ELR (cell line): ENCODE data around the gene IFIT1.
"Not testable (repeated sequence)": the region's sequence is repeated elsewhere in the genome, so short reads cannot be mapped to it uniquely, and the experiment has no call there.

Experiments used
- DNase-seq: peaks from one replicate; pipeline ENCODE4 v3.0.0-alpha.2; 2015; ENCODE audit warnings: low read depth

Gene IFIT1

GRCh38 chr10:89403043-89403442 is 10.6 kb downstream of the IFIT1 start:
- DNase-seq: no peak

DNA sequence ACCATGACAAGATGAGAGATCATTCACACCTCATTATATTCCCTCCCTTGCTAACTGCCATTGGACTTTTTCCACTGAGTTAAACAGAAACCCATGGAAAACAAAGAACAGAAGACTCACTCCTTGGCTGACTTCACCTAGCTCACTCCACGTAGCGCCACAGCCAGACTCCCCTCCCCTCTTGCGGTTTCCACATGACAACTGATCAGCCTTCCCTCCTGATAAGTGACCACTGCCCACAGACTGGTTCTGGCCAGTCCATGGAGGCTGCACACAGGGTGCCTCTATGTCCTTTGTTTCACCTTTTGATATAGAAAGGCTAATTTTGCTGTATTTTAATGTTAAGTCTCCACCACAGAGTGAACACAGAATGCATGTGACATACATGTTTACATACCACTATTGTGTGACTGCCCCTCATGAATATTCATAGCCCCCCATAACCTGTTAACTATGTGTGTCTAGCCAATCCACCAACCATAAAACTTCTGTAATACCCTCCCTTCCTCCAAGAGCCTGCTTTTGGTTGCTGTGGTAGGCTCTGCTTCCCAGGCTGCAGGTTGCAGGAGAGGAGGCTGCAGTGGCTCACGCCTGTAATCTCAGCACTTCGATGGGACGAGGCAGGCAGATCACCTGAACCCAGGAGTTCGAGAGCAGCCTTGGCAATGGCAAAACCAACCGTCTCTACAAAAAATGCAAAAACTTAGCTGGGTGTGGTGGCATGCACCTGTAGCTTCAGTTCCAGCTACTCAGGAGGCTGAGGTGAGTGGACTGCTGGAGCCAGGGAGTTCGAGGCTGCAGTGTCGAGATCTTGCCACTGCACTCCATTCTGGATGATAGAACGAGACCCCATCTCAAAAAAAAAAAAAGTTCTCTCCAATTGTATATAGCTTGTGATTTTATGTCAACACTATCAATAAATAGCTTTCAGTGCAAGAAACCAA is 12.0 kb downstream of the IFIT1 start:
- no peak for DNase-seq

DNA sequence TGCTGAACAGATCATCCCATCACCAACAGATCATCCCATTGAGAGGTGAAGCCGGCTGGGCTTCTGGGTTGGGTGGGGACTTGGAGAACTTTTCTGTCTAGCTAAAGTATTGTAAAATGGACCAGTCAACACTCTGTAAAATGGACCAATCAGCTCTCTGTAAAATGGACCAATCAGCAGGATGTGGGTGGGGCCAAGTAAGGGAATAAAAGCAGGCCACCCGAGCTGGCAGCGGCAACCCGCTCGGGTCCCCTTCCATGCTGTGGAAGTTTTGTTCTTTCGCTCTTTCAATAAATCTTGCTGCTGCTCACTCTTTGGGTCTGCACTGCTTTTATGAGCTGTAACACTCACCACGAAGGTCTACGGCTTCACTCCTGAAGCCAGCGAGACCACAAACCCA is 13.8 kb downstream of the IFIT1 start:
- not testable (repeated sequence) for DNase-seq

- DNase-seq: not testable (repeated sequence)
Observed at GRCh38 chr10:89407792-89408191, 15.4 kb downstream of the IFIT1 start.

DNA sequence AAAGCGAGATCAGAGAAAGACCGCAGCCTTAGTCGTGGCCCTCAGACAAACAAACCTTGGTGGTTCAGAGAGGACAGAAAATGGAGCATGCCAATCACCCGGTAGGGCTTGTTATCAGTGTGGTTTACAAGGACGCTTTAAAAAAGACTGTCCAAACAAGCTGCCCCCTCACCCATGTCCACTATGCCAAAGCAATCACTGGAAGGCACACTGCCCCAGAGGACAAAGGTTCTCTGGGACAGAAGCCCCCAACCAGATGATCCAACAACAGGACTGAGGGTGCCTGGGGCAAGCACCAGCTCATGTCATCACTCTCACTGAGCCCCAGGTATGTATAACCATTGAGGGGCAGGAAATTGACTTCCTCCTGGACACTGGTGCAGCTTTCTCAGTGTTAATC is 16.9 kb downstream of the IFIT1 start:
- not testable (repeated sequence) for DNase-seq

- DNase-seq: not testable (repeated sequence)
Observed at GRCh38 chr10:89410551-89410950, 18.1 kb downstream of the IFIT1 start.

DNA sequence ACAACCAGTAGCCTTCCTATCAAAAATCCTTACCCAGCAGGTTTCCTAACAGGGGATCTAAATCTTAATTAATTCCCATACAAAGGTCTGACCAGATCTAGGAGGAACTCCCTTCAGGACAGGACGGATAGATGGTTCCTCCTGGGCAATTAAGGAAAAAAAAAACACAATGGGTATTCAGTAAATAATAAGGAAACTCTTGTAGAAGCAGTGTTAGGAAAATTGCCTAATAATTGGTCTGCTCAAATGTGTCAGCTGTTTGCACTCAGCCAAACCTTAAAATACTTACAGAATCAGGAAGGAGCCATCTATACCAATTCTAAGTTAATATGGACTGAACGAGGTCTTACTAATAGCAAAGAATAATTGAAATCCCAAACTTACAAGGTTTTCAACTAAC is 18.7 kb downstream of the IFIT1 start:
- not testable (repeated sequence) for DNase-seq

DNA sequence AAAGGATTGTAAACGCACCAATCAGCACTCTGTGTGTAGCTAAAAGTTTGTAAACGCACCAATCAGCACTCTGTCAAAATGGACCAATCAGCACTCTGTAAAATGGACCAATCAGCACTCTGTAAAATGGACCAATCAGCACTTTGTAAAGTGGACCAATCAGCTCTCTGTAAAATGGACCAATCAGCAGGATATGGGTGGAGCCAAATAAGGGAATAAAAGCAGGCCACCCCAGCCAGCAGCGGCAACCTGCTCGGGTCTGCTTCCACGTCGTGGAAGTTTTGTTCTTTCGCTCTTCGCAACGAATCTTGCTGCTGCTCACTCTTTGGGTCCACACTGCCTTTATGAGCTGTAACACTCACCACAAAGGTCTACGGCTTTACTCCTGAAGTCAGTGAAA is 19.9 kb downstream of the IFIT1 start:
- not testable (repeated sequence) for DNase-seq

DNA sequence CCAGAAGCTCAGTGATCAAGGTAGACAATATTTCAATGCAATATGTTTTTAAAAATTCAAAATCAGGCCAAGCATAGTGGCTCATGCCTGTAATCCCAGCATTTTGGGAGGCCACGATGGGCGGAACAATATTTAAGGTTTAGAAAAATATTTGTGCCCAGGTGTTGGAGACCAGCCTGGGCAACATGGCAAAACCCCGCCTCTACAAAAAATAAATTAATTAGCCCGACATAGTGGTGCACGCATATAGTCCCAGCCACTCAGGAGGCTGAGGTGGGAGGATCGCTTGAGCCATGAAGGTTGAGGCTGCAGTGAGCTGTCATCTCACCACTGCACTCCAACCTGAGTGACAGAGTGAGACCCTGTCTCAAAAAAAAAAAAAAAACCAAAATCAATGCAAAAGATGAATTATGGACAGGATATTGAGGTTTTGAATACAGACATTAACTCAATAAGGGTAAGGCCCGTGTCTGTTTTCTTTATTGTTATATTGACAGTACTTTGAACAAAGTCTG is 21.0 kb downstream of the IFIT1 start:
- DNase-seq: no peak

DNA sequence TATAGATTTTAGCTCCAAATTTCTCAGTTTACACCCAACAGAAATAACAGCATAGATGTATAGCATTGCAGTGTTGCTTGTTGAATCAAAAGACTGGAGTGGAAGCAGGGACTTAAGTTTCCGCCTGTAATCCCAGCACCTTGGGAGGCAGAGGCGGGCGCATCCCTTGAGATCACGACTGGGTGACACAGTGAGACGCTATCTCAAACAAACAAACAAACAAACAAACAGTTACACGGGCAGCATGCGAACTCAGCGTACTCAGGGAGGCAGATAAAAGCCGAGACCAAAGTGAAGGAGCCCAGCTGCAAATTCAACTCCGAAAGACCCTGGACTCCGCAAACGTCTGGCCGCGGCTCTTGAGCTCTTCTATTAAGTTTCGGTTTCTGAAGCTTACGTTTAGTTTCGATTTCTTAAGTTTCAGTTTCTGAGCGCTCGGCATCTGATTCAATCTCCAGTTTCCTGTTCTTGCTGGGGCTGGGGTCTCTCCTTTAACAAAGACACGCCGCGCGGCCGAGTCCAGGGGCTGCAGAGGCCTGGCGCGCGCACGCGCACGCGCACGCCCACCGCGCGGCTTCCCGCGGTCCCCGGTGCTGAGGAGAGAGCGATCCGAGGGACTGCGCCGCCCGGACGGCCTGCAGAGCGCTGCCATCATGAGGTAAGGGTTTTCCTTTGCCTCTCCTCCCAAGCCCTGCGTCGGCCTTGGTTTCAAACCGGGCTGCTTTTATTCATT is 21.9 kb downstream of the IFIT1 start, which contains the start of gene IFIT5:
Gene IFIT5 (plus strand): TSS at position 423 of the 733 bp plus-strand sequence. CDS start 231 bp downstream, at position 654.
- peak; percentile 78 for DNase-seq

- peak; percentile 64 for DNase-seq
Observed at GRCh38 chr10:89414879-89415821, 22.7 kb downstream of the IFIT1 start.

- no peak for DNase-seq
Observed at GRCh38 chr10:89416465-89416864, 24.0 kb downstream of the IFIT1 start.

DNA sequence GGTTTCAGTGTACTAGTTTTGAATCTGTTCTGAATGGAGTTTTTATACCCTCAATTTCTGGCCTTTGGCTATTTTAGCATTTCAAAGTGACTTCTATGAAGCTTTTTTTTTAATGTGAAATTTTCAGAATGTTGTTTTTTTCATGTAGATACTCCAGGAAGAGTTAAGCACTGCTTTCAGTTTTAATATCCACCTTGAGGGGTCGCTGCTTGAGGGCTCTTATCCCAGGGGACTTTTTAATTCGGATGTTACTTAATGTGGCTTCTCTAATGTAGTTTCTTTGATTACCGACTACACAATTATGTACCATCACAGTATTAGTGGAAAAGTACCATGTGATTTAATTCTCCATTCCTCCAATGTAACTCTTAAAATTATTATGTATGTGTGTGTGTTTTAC is 27.1 kb downstream of the IFIT1 start:
- DNase-seq: peak; percentile 56

GRCh38 chr10:89421018-89421476 is 28.6 kb downstream of the IFIT1 start:
- no peak for DNase-seq

GRCh38 chr10:89425000-89425399 is 32.6 kb downstream of the IFIT1 start:
- no peak for DNase-seq

GRCh38 chr10:89426230-89426868 is 33.9 kb downstream of the IFIT1 start:
- DNase-seq: peak; percentile 77

GRCh38 chr10:89427629-89428028 is 35.2 kb downstream of the IFIT1 start:
- DNase-seq: peak; percentile 90

DNA sequence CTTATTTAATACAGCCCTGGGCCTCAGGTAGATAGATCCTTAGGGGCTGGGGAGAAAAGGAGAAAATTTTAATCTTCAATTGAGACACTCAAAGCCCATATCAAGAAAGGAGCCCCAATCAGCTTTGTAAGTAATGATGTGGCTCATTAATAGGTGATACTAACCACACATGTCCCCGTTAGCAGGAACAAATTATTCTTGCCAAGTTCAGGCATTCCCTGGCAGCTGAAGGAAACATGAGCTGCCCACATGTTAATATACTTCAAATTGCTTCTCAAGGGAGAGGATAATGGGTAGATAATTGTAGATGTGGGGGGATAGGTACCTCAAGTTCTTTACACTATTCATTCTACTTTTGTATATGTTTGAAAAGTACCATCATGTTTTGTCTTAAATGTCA is 36.5 kb downstream of the IFIT1 start:
- no peak for DNase-seq

DNA sequence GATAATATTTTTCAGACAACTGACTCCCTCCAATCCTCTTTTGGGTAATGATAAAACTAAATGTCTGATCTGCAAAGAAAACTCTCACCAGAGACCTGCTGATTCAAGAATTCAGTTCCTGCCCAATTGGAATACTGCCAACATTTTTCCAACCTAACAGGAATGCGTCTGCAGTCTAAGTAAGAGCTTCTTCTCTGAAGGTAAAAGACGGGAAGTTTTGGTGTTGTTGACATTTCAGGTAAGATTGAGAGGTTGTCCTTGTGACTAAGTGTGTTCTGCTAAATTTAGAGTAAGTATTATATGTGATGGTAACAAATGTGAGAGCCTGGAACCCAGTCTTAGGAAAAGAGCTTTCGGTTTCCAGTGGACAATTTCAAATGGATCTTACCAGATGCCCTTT is 39.6 kb downstream of the IFIT1 start:
- peak; percentile 71 for DNase-seq

- no peak for DNase-seq
Observed at GRCh38 chr10:89438525-89438924, 46.1 kb downstream of the IFIT1 start.
